Measurements from ENCODE around the gene AVPR2. TPM values are rescaled to one million over a fixed set of nuclear protein-coding genes. Genes with fewer than 3 reads are reported as not detected.

AVPR2 gene
- total RNA-seq, 2 donors from 2014 or later: not detected

- H3K9me3 ChIP-seq (ENCODE audit: control insufficient read depth, low read length): no peaks in the 10 kb centered on the region
- Mint-ChIP-seq H3K27ac (no peak overlapping the region), H3K9me3 (peaks cover 54% of the 10 kb centered on the region), H3K4me1 (no peaks in the 10 kb centered on the region), H3K27me3 (ENCODE audit: insufficient read depth) (no peaks in the 10 kb centered on the region), H3K4me3 (no peak overlapping the region), H3K36me3 (ENCODE audit: low read depth) (peaks cover 5% of the 10 kb centered on the region)
- 85% methylated on average over 34 of the region's 37 CpGs; no CpG with 5 or more reads in 1 of the 2 experiments for WGBS, 2 experiments (ENCODE audit: insufficient coverage in 1 of 2, insufficient read length in 1 of 2)
- H3K36me3 ChIP-seq (ENCODE audit: control insufficient read depth, insufficient read depth, low read length): no peaks in the 10 kb centered on the region
- no peak overlapping the region for H3K9ac ChIP-seq (ENCODE audit: extremely low read depth, low read length, poor library complexity, severe bottlenecking)
- peak; percentile 81 for DNase-seq
- no peak overlapping the region for H3K4me3 ChIP-seq (ENCODE audit: low read length)
- no peak overlapping the region for H3K27ac ChIP-seq (ENCODE audit: low read depth, low read length)
- no peaks in the 10 kb centered on the region for H3K4me1 ChIP-seq (ENCODE audit: control insufficient read depth, insufficient read depth, low read length)
- no peak for TF ChIP-seq CTCF (conservative IDR thresholded peaks at IDR 0.05)
- no peaks in the 10 kb centered on the region for H3K27me3 ChIP-seq (ENCODE audit: control insufficient read depth, insufficient read depth, low read length, poor library complexity, severe bottlenecking)
Observed at GRCh38 chrX:153909024-153909979, 4.8 kb downstream of the AVPR2 start.

GRCh38 chrX:153909980-153910360, 5.5 kb downstream of the AVPR2 start:
- DNase-seq: no peak
- Mint-ChIP-seq H3K27ac (no peak overlapping the region), H3K4me1 (no peaks in the 10 kb centered on the region), H3K36me3 (ENCODE audit: low read depth) (peaks cover 10% of the 10 kb centered on the region), H3K27me3 (ENCODE audit: insufficient read depth) (no peaks in the 10 kb centered on the region), H3K9me3 (peaks cover 58% of the 10 kb centered on the region), H3K4me3 (no peak overlapping the region)
- Histone ChIP-seq H3K4me3 (ENCODE audit: low read length) (no peak overlapping the region), H3K36me3 (ENCODE audit: control insufficient read depth, insufficient read depth, low read length) (no peaks in the 10 kb centered on the region), H3K9me3 (ENCODE audit: control insufficient read depth, low read length) (no peaks in the 10 kb centered on the region), H3K27me3 (ENCODE audit: control insufficient read depth, insufficient read depth, low read length, poor library complexity, severe bottlenecking) (no peaks in the 10 kb centered on the region), H3K27ac (ENCODE audit: low read depth, low read length) (no peak overlapping the region), H3K9ac (ENCODE audit: extremely low read depth, low read length, poor library complexity, severe bottlenecking) (no peak overlapping the region), H3K4me1 (ENCODE audit: control insufficient read depth, insufficient read depth, low read length) (no peaks in the 10 kb centered on the region)
- 89 to 100% methylated on average over 8 to 24 of the region's 25 CpGs for WGBS, 2 experiments (ENCODE audit: insufficient coverage in 1 of 2, insufficient read length in 1 of 2)
- TF ChIP-seq CTCF (conservative IDR thresholded peaks at IDR 0.05): no peak

GRCh38 chrX:153910446-153910845, 6.0 kb downstream of the AVPR2 start:
- Mint-ChIP-seq H3K9me3 (peaks cover 58% of the 10 kb centered on the region), H3K27ac (no peak overlapping the region), H3K4me3 (no peak overlapping the region), H3K4me1 (no peaks in the 10 kb centered on the region), H3K36me3 (ENCODE audit: low read depth) (peaks cover 10% of the 10 kb centered on the region), H3K27me3 (ENCODE audit: insufficient read depth) (no peaks in the 10 kb centered on the region)
- no peak for TF ChIP-seq CTCF (conservative IDR thresholded peaks at IDR 0.05)
- Histone ChIP-seq H3K27ac (ENCODE audit: low read depth, low read length) (no peak overlapping the region), H3K36me3 (ENCODE audit: control insufficient read depth, insufficient read depth, low read length) (no peaks in the 10 kb centered on the region), H3K27me3 (ENCODE audit: control insufficient read depth, insufficient read depth, low read length, poor library complexity, severe bottlenecking) (no peaks in the 10 kb centered on the region), H3K9ac (ENCODE audit: extremely low read depth, low read length, poor library complexity, severe bottlenecking) (no peak overlapping the region), H3K9me3 (ENCODE audit: control insufficient read depth, low read length) (no peaks in the 10 kb centered on the region), H3K4me1 (ENCODE audit: control insufficient read depth, insufficient read depth, low read length) (no peaks in the 10 kb centered on the region), H3K4me3 (ENCODE audit: low read length) (no peak overlapping the region)
- DNase-seq: peak; percentile 39
- 96 to 98% methylated on average over 9 to 17 of the region's 22 CpGs for WGBS, 2 experiments (ENCODE audit: insufficient coverage in 1 of 2, insufficient read length in 1 of 2)

Measured in endodermal cell (in vitro differentiated cells).